CD4-positive, alpha-beta T cell treated with Interleukin-12 subunit alpha and Interleukin-12 subunit beta, for 1 hour (primary cell): ENCODE results near the gene ROS1.

Experiments used
- DNase-seq: peaks from one replicate; pipeline ENCODE4 v3.0.0-alpha.2; 2020

The ROS1 gene

DNA sequence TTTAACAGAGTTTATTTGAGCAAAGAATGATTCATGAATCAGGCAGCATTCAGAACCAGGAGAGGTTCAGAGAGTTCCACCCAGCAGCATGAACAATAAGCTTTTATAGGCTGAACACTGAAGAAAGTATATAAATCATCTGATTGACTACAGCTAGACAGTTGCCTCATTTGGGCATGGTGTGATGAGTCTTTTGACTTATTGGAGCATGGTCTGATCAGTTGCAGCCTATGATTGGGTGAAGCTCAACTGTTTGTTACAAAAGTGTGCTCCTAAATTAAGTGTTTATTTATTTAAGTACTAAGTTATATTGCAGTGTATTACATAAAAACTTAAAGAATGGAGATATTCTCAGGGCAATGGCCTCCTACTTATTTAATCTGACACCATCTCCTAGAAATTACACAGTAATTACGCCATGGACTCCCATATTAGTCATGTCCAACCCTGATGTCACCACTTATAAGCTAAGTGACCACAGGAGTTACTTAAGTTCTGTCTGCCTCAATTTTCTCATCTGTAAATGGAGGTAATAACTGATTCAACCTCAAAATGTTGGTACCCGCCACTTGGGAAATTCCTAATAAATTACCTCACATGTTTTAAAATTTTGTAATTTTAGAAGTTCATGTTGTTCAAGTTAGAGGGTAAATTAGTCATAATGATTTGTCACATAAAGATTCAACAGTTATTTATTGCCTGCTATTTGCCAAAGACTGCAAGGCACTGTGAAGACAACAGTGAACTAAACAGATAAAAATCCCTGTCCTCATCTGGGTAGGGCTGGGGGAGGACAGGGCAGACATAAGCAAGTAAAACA lies 15.2 kb upstream of the ROS1 start:
- DNase-seq = no peak

DNA sequence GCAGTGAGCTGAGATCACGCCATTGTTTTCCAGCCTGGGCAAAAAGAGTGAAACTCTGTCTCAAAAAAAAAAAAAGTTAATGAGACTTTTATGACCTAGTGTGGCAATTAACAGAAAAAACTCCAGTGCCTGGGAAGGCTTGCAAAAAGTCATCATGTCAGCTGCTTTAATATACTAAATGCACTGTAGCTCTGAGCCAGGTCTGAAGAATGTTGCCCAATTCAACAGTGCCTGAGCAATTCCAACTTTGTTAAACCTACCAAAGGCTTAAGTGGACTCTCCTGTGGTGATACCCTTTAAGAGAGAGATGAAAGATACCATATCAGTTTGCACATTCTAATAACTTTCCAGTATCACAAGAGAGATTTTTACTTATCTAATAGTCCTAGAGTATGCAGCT lies 6.5 kb upstream of the ROS1 start:
- no peak for DNase-seq

DNA sequence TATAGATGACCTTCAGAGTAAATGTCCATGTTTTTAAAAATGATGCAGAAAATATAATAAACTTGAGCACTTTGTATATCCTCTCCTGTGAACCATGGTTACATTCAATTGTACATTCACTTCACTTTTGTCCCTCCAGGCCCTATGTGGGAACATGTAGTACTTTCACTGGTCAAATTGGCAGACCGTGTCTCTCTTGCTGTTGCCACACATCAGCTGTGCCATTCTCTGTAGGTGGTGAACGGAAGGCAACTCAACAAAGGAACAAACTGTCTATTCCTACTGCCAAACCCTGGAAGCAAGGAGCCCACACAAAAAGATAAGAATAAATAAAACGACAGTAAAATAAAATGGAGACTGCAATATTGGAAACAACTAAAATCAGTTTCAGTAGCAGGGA lies 2.0 kb downstream of the ROS1 start:
- DNase-seq = no peak

DNA sequence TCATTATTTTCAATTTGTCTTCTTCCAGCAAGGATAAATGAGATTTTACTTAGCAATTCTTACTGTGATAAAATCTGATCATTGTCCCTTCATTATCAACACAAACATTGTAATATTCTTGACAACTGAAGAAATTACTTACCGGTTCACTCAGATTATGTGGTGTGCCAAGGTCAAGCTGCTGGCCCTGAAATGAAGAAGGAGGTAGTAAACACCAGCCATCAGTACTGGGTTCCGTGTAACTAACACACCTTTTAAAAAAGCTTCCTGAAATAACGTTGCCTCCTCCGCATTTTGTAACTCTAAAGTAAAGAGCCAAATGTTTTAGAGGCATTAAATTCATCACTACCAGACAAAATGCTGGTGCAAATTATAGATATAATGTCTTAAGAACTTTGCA lies 7.4 kb downstream of the ROS1 start:
- DNase-seq = no peak

DNA sequence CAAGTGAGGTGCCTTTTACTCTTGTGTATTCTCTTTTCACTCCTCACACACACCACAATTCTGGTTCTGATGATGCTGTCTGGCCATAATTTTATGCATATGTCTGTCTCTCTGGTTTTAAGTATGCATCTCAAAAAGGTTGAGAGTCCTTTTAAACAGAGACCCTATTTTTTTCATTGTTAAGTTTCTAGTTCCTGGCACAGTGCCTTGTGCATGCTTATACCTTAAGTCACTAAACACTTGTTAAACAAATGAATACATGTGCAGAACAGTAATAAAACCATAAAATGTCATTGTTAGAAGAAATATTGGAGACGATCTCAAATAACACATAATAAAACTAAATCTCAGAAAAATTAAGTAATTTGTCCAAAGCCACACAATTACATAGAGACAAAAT lies 7.9 kb downstream of the ROS1 start:
- no peak for DNase-seq

DNA sequence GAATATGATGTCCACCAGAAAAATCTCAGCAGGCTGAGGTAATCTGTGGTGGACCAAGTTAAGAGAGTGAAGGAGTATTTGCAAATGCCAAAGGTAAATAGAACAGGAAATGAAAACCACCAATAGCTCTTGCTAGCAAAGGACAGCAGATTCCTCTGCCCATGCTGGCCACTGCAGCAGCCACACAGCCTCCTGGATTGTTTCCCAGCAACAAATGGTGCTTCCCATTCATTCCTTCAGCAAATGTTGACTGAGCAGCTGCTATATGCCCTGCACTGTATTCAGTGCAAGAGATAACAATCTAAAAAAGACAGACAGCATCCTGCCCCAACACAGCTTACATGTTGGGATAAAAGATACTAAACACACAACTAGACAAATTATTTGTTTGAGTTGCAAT lies 11.0 kb downstream of the ROS1 start:
- no peak for DNase-seq

DNA sequence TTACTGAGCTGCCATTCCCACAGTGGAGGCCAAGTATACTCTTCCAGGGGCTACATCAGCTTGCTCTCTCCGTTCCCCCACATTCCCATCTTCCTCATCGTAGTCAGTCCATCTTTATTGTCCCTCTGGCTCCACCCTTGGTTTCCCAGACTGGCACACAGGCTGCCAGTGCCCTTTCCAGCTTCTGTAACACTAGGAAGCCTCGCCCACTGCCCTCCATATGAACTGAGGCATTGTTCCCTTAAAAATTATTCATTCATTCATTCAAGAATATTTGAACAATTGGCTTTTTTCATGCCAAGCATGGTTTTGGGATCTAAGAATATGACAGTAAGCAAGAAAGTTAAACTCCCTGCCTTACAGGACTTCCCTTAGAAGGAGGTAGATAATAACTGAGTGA lies 14.3 kb downstream of the ROS1 start:
- no peak for DNase-seq

DNA sequence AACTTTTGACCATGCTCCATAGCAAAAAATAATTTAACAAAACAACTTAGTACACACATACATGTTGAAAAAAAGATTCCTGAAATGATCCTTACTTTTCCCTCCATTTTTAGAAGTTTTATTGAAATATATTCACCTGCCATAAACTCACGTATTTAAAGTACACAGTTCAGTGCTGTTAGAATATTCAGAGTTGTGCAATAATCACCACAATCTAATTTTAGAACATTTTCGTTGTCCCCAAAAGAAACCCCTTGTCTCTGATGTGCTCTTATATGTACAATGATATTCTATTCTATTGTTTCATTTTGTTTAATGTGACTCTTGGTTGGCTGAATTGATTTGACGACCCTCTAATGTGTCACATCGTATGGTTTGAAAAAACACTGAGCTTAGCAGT lies 15.9 kb downstream of the ROS1 start:
- DNase-seq = no peak

DNA sequence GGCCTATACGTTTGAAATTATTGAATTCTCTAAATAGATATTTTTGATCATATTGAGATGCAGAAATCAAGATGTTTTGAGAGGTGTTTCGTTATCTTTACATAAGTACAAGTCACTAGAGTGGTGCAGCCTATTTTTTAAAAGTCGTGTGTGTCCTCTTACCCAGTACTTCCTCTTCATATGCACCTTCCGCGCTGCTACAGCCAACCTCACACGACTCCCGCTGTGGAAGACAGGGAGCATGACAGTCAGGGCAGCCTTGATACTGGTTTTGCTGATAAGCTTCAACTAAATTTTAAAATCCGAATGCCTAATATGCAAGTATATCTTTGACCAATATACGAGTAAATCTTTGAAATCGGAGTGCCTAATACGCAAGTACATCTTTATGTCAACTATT lies 16.3 kb downstream of the ROS1 start:
- no peak for DNase-seq

DNA sequence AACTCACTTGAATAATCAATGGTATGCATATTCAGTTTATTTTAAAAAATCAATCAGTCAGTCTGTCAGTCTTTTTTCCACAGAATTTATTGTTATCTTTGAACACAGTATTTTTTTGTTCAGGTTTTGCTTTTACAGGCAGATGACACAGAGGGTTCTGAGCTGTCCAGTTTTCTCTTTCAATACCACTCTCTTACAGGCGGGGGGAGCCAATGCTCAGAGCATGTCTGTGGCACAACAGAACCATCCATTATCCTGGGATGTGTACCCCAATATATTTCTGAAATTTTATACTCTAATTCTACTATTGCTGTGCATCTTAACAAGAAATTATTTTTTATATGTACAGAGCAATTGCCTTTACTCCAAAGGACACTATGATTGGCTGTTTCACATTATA lies 21.2 kb downstream of the ROS1 start:
- DNase-seq = no peak

DNA sequence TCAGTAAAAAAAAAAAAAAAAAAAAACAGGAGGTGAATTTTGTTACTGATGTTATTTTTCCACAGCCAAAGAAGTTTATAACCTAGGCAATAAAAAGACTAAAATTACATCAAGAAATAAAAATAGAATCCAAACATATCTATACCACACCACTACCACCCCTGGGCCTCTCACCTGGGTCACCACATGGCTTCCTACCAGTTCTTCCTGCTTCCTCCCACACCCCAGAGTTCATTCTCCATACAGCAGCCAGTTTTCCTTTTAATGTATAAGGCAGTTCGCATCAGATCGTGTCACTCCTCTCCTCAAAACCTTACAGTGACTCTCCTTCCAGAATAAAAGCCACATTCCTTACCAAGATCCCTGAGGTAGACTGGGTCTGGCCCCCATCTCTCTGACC lies 23.9 kb downstream of the ROS1 start:
- DNase-seq = no peak

DNA sequence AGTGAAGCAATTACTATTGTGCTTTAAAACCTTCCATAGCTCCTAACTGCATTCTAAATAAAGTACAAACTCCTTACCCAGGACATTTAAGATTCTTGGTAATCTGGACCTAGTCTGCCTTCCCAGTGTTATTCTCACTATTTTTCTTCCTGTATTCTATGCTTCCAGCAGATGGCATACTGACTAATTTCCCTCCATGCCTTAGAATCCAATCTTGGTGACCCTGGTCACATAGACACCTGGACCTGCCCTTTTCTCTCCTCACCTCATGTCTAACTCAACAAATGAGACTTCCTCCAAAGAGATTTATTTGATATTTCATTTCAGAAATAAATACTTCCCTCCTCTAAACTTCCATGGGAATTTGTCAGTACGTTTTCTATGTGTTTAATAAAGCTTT lies 25.8 kb downstream of the ROS1 start:
- no peak for DNase-seq

DNA sequence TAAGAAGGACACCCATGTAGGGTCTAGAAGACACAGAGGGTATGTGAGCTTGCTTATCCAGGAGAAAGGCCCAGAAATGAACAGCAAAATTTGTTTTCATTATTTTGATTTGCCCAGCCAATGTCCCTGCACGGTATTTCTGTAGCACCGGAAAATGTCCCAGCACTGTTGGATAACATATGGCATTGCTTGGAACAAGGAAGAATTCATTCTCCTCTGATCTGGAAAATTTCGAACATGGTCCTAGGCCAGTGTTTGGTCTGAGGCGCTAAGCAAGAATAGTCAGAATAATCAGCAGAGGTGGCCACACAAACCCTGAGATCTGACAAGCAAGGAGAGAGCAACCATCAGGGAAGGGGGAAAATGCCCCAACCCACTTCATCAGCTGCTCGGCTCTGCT lies 26.6 kb downstream of the ROS1 start:
- no peak for DNase-seq

DNA sequence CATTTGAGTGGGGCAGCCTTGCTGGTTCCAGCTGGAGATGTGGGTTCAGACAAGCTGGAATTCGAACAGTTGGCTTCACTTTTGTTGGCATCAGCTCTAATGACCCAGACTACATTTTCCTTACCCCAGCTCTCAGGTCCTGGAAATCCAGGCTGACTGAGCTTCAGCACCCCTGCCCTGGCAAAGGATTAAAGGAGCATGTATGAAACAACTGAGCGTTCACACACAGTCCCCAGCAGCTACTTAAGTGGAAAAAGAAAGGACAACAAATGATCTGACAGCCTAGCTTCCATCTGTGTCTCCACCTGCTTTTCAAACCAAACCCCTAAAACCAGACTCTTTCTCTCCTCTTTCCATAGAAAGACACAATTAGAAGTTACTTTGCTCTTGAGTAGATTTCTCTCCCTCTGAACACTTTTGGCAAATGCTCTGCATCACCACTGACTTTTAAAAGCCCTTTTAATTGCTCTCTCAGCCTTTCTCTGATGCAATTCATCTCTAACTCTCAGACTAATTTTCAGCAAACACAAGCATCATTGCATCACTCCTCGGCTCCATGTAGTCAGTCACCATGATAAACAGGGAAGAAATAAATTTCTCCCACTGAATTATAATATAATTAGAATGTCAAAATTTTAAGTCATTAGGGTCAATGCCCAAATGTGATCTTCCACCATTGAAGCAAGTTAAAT lies 28.1 kb downstream of the ROS1 start:
- DNase-seq = no peak

DNA sequence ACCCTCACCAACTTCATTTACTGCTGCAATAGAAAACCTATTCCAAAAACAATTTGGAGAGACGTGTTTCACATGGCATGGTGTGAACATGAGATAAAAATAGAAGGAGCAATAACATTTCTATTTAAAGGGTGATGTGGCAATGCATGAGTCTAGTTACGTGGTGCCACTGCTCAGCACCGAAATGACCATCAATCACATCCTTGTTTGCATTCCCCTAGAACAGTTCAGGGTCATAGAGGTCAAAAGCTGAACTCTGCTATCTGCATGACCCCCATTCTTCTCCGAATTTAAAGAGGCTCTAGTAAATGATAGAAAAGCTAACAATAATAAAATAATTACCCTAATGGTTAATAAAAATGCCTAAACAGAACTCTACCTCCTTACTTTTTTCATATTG lies 29.5 kb downstream of the ROS1 start:
- no peak for DNase-seq

DNA sequence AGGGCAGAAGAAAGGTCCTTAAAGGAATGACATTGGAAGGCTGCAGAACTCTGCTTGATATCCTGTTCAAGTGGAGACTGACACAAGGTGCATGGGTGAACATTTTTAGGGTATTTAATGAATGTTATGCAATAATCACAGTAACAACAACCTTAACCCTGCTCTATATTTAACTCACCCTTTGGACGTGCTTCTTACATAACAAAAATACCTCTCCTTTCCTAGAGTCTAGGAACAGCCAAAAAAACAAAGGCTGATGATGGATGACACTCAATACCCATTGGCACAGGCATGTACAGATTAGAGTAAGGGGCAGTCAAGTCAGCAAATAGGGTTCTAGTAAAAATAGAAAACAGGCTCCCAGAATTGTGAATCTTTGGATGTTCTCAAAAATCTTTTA lies 30.6 kb downstream of the ROS1 start:
- DNase-seq = no peak

DNA sequence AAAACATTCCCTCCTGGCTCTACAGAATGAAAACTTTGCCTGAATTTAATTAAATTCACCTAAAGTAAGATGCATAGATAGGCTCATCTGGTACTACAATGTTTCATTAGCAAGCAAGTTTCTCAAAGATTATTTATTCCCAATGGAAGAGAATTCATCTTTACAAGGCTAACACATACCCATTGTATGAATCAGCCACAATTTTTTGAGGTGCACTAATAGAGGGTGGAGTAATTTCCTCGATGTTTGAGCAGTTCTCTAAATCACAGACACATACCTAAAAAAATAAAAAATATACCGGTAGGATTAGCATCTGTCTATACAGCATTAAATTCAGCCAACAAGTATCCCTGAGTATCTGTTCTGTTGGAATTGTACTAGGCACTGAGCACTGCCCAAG lies 32.7 kb downstream of the ROS1 start:
- DNase-seq = no peak

DNA sequence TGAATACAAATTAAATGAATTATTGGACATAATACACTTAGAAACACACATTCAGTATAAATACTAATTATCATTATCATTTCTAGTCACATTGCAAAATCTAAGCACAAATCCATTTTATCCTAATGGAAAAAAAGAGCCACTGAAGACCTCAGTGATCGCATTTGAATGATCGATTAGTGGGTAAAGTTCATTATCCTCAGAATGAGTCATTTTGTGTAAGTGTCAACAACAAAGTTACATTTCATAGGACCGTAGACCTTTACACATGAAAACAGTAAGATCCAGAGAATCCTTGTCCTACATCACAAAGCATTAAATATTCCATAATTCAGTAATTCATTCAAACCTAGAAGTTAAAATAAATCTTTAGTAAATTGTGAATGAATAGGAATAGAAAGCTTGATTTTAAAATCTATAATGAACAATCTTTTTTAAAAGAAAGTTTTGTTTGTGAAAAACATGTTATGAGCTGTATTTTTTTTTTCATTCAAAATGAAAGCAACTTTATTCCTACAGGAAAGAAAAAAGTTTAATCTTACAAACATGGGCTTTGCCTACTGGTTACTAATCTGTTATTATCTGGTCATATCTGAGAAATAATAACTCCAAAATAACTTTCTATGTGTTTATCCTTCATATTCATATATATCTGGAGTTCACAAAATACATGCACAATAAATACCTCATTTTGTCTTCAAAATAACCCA lies 33.7 kb downstream of the ROS1 start:
- no peak for DNase-seq

DNA sequence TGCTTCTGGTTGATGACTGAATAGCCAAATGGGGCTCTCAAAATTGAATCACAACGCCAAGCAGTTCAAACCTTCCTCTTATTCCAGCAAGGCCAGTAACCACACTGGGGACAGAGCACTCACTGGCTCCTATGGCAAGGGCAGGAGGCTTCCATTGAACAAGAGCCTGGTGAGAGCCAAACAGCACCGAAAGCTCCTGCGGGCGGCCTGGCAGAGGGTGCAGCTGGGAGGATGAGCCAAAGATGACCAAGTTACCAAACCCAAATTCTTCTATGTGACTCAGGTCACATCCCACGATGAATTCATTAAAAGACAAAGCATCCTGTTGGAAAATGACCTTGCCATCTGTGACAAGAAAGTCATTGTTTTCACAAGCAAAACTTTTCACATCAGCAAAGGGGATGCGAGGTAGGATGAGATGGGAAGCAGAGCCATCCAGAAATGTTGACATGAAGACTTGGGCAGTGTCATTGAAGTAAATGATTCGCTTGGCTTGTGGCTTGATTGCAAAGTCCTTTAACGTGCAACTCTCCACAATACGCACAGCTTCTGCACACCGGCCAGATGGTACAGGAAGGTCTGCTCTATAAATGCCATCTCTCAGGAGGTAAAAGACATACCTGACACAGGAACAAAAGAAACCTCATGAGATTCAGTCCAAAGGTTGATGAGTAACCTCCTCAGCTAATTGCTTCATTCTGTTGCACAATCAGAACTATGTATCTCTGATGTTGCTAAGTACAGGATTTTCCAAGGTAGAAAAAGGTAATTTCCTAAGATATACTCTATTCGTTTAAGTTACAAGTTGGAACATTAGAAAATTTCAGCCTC lies 36.3 kb downstream of the ROS1 start:
- no peak for DNase-seq

DNA sequence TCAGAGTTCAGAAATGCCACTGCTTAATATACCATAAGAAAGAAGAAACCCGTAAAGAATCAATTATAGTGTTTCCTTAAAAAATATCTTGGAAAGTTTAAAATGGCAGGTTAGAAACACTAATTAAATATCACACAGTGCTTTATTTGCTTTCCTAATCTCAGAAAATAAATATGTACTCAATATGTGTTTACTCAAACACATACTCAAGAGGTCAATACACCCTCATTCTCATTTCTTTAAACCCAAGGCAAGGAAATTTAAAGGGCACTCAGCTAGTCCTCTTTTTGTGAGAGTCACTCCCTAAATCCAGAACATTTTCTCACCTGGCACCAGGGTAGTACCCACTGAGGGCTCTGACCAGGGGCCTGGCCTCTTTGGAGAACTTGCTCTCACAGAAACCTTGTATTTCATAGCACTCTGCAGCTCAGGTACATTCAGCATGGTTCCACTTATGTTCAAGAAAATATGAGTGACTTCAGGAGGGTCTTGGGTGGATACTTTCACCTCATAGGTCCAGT lies 38.2 kb downstream of the ROS1 start:
- no peak for DNase-seq

DNA sequence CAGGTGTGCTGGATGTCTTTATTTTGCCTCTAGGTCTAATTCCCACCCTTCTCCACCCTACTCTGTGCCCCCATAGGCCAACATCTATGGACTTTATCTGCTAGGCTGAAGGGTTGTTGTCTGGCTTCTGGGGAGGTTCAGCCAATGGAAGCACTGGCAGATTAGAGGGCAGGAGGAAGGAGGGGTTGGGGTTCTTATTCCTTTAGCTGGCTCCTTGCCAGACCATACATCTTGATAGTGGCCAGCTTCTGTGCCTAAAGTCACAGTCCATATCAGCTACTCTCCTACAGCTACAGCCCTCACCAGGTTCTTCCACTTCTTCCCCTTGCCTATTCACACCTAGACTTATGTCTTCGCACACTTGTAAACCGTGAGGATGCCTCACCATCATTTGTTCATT lies 41.1 kb downstream of the ROS1 start:
- DNase-seq = no peak

DNA sequence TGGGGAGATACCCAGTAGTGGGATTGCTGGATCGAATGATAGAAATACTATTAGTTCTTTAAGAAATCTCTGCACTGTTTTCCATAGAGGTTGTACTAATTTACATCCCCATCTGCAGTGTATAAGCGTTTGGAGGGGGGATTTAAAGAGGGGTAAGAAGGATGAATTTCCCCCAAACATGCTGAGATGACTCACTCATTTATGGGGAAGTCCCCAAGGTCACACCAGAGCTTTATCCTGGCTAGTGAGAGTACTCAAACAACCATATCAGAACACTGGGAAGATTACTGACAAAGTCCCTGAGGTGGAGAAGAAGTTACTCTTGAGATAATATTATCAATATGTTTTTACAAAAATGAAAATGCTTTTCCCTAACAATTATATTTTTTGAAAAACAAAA lies 44.0 kb downstream of the ROS1 start:
- no peak for DNase-seq

DNA sequence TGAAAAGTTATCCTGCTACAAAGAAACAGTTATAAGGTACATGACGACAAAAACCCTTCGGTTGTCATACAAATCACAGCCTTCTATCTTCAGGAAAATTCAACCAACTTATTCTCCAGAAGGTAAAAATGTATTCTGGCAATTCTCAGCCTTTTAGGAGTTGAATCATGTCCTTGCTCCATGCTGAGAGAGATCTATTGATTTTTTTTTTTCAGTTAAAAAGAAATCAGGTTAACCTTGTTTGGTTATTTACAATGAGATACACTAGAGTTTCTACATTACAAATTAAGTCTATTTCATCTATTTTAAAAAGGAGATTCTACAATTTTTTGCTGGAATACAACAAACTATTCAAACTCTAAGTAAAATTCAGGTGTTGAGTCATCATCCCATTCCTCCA lies 45.4 kb downstream of the ROS1 start:
- no peak for DNase-seq
